GM23248 (cell line): Measurements from ENCODE around the gene CRELD1. TPM values are rescaled to one million over a fixed set of nuclear protein-coding genes. Genes with fewer than 3 reads are reported as not detected.
A peak's percentile ranks its signal among the peaks of the same experiment; 100 is the strongest.

Experiments used
- DNase-seq: peaks from one replicate; pipeline ENCODE4 v3.0.0-alpha.2; 2015
- H2AFZ ChIP-seq: fragments of 200-600 bp; sonication (generic); 2 replicates; pipeline ENCODE4 v1.6.1; 2016; ENCODE audit warnings: antibody characterized with exemption
- H3F3A ChIP-seq: fragments of 200-600 bp; sonication (generic); 2 replicates; pipeline ENCODE4 v1.6.1; 2016; ENCODE audit warnings: mild to moderate bottlenecking, antibody characterized with exemption, mixed run types; ENCODE audit not compliant: insufficient read depth
- H3K27ac ChIP-seq: fragments of 200-600 bp; sonication (generic); 2 replicates; pipeline ENCODE4 v1.5.1; 2016; ENCODE audit warnings: mild to moderate bottlenecking
- H3K27me3 ChIP-seq: fragments of 200-600 bp; sonication (generic); replicated peaks from 2 replicates; pipeline ENCODE4 v1.6.1; 2016; ENCODE audit warnings: mild to moderate bottlenecking; ENCODE audit not compliant: insufficient read depth
- H3K36me3 ChIP-seq: fragments of 200-600 bp; sonication (generic); 2 replicates; pipeline ENCODE4 v1.6.1; 2016; ENCODE audit warnings: low read depth, mild to moderate bottlenecking
- H3K4me1 ChIP-seq: fragments of 200-600 bp; sonication (generic); 2 replicates; pipeline ENCODE4 v1.6.1; 2016; ENCODE audit warnings: mild to moderate bottlenecking; ENCODE audit not compliant: insufficient read depth
- H3K4me2 ChIP-seq: fragments of 200-600 bp; sonication (generic); one replicate; pipeline ENCODE4 v1.6.1; 2016; ENCODE audit warnings: mild to moderate bottlenecking; ENCODE audit not compliant: unreplicated experiment
- H3K4me3 ChIP-seq: fragments of 200-600 bp; sonication (generic); 2 replicates; pipeline ENCODE4 v1.5.1; 2016; ENCODE audit warnings: mild to moderate bottlenecking
- H3K79me2 ChIP-seq: fragments of 200-600 bp; sonication (generic); 2 replicates; pipeline ENCODE4 v1.6.1; 2016; ENCODE audit warnings: mild to moderate bottlenecking; ENCODE audit not compliant: insufficient read depth
- H3K9ac ChIP-seq: fragments of 200-600 bp; sonication (generic); 2 replicates; pipeline ENCODE4 v1.6.1; 2016; ENCODE audit warnings: mild to moderate bottlenecking
- H3K9me2 ChIP-seq: fragments of 200-600 bp; sonication (generic); 2 replicates; pipeline ENCODE4 v1.6.1; 2016; ENCODE audit warnings: mixed run types, mild to moderate bottlenecking, moderate library complexity; ENCODE audit not compliant: insufficient read depth
- H3K9me3 ChIP-seq: fragments of 200-600 bp; sonication (generic); one replicate; pipeline ENCODE4 v1.6.1; 2017; ENCODE audit warnings: low read depth
- H4K20me1 ChIP-seq: fragments of 200-600 bp; sonication (generic); 2 replicates; pipeline ENCODE4 v1.6.0; 2016; ENCODE audit not compliant: insufficient read depth
- EZH2 ChIP-seq: fragments of 200-600 bp; sonication (generic); IDR thresholded peaks from 2 replicates; pipeline ENCODE4 v1.6.1; 2018; ENCODE audit warnings: antibody characterized with exemption, mild to moderate bottlenecking; ENCODE audit not compliant: insufficient read depth, poor library complexity, severe bottlenecking
- EZH2phosphoT487 ChIP-seq: fragments of 200-600 bp; sonication (generic); IDR thresholded peaks from 2 replicates; pipeline ENCODE4 v1.6.1; 2018; ENCODE audit warnings: antibody characterized with exemption, moderate library complexity, mild to moderate bottlenecking, low read depth; ENCODE audit not compliant: insufficient read depth
- WGBS, 2 experiments: methylation state at CpG; one replicate each; pipeline ENCODE4 v1.1.6; 2015 to 2017; ENCODE audit warnings: low lambda C conversion rate in 2 of 2, low coverage in 1 of 2; ENCODE audit errors: missing lambda C conversion rate in 2 of 2; 5-methylcytosine and 5-hydroxymethylcytosine counted together
- in situ Hi-C: fragments of 300-500 bp; cut with MboI; formaldehyde crosslinking; loops from 2 replicates; pipeline ENCODE4 v1.15.0; 2020
- polyA plus RNA-seq: library from polyadenylated mRNA; unstranded; fragments of >200 nt; fragmentation: Nextera tagmentation; extraction: Ambion mirVana; gene quantifications from 2 replicates; pipeline ENCODE4 v1.2.1, GENCODE V29; 2016
- total RNA-seq: library from RNA; depleted of rRNA; stranded (reverse); fragments of >200 nt; shearing (Covaris generic); gene quantifications from 2 replicates; pipeline ENCODE4 v1.2.3, GENCODE V29; 2014

Gene CRELD1
- total and polyA plus RNA-seq, 2 experiments from 2014 or later = 18.2 to 19.9 TPM

GRCh38 chr3:9976721-9977709 is 43.4 kb downstream of the CRELD1 start:
- H3K4me2 ChIP-seq = peak overlapping the region; percentile 78
- 6 to 8% methylated on average over 7 of the region's 7 CpGs for WGBS, 2 experiments
- TF ChIP-seq EZH2phosphoT487 (no peak), EZH2 (no peak)
- DNase-seq = peak; percentile 99
- peaks cover 44% of the 10 kb centered on the region for H3K79me2 ChIP-seq
- no peaks in the 10 kb centered on the region for H3K9me2 ChIP-seq
- H3F3A ChIP-seq = peaks cover 16% of the 10 kb centered on the region
- no peaks in the 10 kb centered on the region for H3K27me3 ChIP-seq
- peaks cover 20% of the 10 kb centered on the region for H3K4me1 ChIP-seq
- in situ Hi-C loops = no loop called here
- peak overlapping the region; percentile 67 for H3K9ac ChIP-seq
- H2AFZ ChIP-seq = no peak overlapping the region
- peak overlapping the region; percentile 22; the same call in 1 of the 2 replicates for H3K4me3 ChIP-seq
- H3K36me3 ChIP-seq = peaks cover 19% of the 10 kb centered on the region; the same call in 1 of the 2 replicates
- H4K20me1 ChIP-seq = no peaks in the 10 kb centered on the region
- no peaks in the 10 kb centered on the region for H3K9me3 ChIP-seq
- peak overlapping the region; percentile 84 for H3K27ac ChIP-seq

DNA sequence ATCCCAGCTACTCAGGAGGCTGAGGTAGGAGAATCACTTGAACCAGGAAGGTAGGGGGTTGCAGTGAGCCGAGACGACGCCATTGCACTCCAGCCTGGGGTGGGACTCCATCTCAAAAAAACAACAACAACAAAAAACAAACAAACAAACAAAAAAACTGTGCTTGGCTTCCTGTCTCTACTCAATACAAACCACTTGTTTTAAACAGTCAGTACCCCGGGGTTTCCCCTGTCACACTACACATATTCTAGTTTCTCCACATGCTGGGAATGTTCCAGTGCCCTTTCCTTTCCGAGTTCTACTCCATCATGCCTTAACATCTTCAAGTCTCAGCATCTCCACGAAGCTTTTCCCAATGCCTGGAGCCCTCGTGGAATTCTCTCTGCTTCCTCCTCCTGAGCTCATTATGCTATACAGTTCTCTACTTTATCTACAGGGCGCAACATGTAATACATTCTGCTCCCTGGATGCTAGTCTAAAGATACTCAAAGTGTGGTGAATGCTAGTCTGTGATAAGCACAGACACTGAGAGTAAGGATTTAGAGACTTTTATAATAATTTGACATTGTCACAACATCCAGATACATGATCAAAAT is 45.2 kb downstream of the CRELD1 start:
- no peak for DNase-seq
- TF ChIP-seq EZH2phosphoT487 = no peak
- no peak for TF ChIP-seq EZH2
- H3K9ac ChIP-seq = no peak overlapping the region
- H3K4me1 ChIP-seq = peaks cover 20% of the 10 kb centered on the region
- no peaks in the 10 kb centered on the region for H3K9me3 ChIP-seq
- no peak overlapping the region for H2AFZ ChIP-seq
- no peak overlapping the region for H3K4me2 ChIP-seq
- H3K9me2 ChIP-seq = no peaks in the 10 kb centered on the region
- in situ Hi-C loops = no loop called here
- peaks cover 62% of the 10 kb centered on the region for H3K79me2 ChIP-seq
- H3K27ac ChIP-seq = no peak overlapping the region
- no peaks in the 10 kb centered on the region for H4K20me1 ChIP-seq
- WGBS, 2 experiments = 73 to 75% methylated on average over 8 of the region's 8 CpGs
- peaks cover 11% of the 10 kb centered on the region; the same call in 1 of the 2 replicates for H3K36me3 ChIP-seq
- peaks cover 15% of the 10 kb centered on the region for H3F3A ChIP-seq
- no peak overlapping the region for H3K4me3 ChIP-seq
- H3K27me3 ChIP-seq = no peaks in the 10 kb centered on the region

GRCh38 chr3:9980251-9980650 is 46.6 kb downstream of the CRELD1 start:
- Histone ChIP-seq H4K20me1 (no peaks in the 10 kb centered on the region), H3K27me3 (no peaks in the 10 kb centered on the region), H3K79me2 (peaks cover 72% of the 10 kb centered on the region), H3F3A (peaks cover 15% of the 10 kb centered on the region), H3K9ac (no peak overlapping the region), H3K4me3 (no peak overlapping the region), H3K4me1 (peaks cover 23% of the 10 kb centered on the region), H3K9me2 (no peaks in the 10 kb centered on the region), H2AFZ (no peak overlapping the region), H3K36me3 (peaks cover 4% of the 10 kb centered on the region; the same call in 1 of the 2 replicates), H3K4me2 (no peak overlapping the region), H3K27ac (no peak overlapping the region), H3K9me3 (no peaks in the 10 kb centered on the region)
- TF ChIP-seq EZH2phosphoT487 (no peak), EZH2 (no peak)
- WGBS, 2 experiments = 100% methylated on average over 2 of the region's 2 CpGs
- DNase-seq = no peak
- in situ Hi-C loops = no loop called here

GRCh38 chr3:9986230-9986725 is 52.6 kb downstream of the CRELD1 start:
- no peaks in the 10 kb centered on the region for H3K9me2 ChIP-seq
- peaks cover 11% of the 10 kb centered on the region; the same call in 1 of the 2 replicates for H3F3A ChIP-seq
- WGBS, 2 experiments = 0 to 1% methylated on average over 17 of the region's 17 CpGs
- no peak for DNase-seq
- peak overlapping the region; percentile 97 for H3K4me2 ChIP-seq
- H3K9me3 ChIP-seq = no peaks in the 10 kb centered on the region
- TF ChIP-seq EZH2 = no peak
- H3K79me2 ChIP-seq = peaks cover 64% of the 10 kb centered on the region
- peaks cover 20% of the 10 kb centered on the region for H3K4me1 ChIP-seq
- H3K27me3 ChIP-seq = no peaks in the 10 kb centered on the region
- H4K20me1 ChIP-seq = no peaks in the 10 kb centered on the region
- H3K36me3 ChIP-seq = no peaks in the 10 kb centered on the region
- peak overlapping the region; percentile 90 for H3K4me3 ChIP-seq
- in situ Hi-C loops = no loop called here
- H3K9ac ChIP-seq = peak overlapping the region; percentile 90
- H2AFZ ChIP-seq = peak overlapping the region; percentile 92
- H3K27ac ChIP-seq = peak overlapping the region; percentile 81; the same call in 1 of the 2 replicates
